Sciatic nerve (tissue), 2 donors: ENCODE measurements around the gene MAP4K4. TPM values are rescaled to one million over a fixed set of nuclear protein-coding genes. Genes with fewer than 3 reads are reported as not detected.
A peak's percentile ranks its signal among the peaks of the same experiment; 100 is the strongest.
"Not testable (repeated sequence)": the region's sequence is repeated elsewhere in the genome, so short reads cannot be mapped to it uniquely, and the experiment has no call there.

Experiments
- ATAC-seq: fragments of 200-7000 bp; cut with Tn5 transposase; one replicate; pipeline ENCODE4 v1.9.1; 2020; ENCODE audit warnings: mild to moderate bottlenecking, moderate library complexity
- DNase-seq: peaks from one replicate; pipeline ENCODE4 v3.0.0-alpha.2; 2020; ENCODE audit warnings: low spot score
- intact Hi-C: fragments of 100-400 bp; cut with DNase I; formaldehyde crosslinking; loops from one replicate; pipeline ENCODE4 v1.14.2; 2022
- total RNA-seq: library from RNA; stranded (reverse); fragmentation: NEBNext Ultra II Directional; extraction: Animal tissue kit (Norgen Biotek cat#: 25700); gene quantifications from one replicate; pipeline ENCODE4 v1.2.1, GENCODE V29; 2021
- donor health status: DM: no; HTN: no; CAD: no.
- donor health status: DM: no; HTN: no; CAD: no.

MAP4K4 gene
- total RNA-seq, 1 donor from 2014 or later = 140 TPM

GRCh38 chr2:101897301-101897700 lies 199.8 kb downstream of the MAP4K4 start:
- intact Hi-C loops = no loop called here
- ATAC-seq = no peak
- DNase-seq = no peak

- no peak for ATAC-seq
- no peak for DNase-seq
- intact Hi-C loops = no loop called here
Observed at GRCh38 chr2:101899265-101899664, 201.8 kb downstream of the MAP4K4 start.

GRCh38 chr2:101899871-101900270 lies 202.4 kb downstream of the MAP4K4 start:
- DNase-seq (no peak), ATAC-seq (no peak)
- intact Hi-C loops = no loop called here

GRCh38 chr2:101900375-101900774 lies 202.9 kb downstream of the MAP4K4 start:
- intact Hi-C loops = no loop called here
- ATAC-seq (no peak), DNase-seq (no peak)

GRCh38 chr2:101901241-101901640 lies 203.7 kb downstream of the MAP4K4 start:
- intact Hi-C loops = no loop called here
- DNase-seq (no peak), ATAC-seq (no peak)

- no peak for ATAC-seq
- intact Hi-C loops = no loop called here
- DNase-seq = no peak
Observed at GRCh38 chr2:101902169-101902568, 204.7 kb downstream of the MAP4K4 start.

- no peak for DNase-seq
- intact Hi-C loops = no loop called here
- ATAC-seq = no peak
Observed at GRCh38 chr2:101904916-101905315, 207.4 kb downstream of the MAP4K4 start.

- DNase-seq = no peak
- no peak for ATAC-seq
- intact Hi-C loops = no loop called here
Observed at GRCh38 chr2:101905746-101906336, 208.3 kb downstream of the MAP4K4 start.

- DNase-seq (no peak), ATAC-seq (no peak)
- intact Hi-C loops = no loop called here
Observed at GRCh38 chr2:101909760-101910159, 212.3 kb downstream of the MAP4K4 start.

- intact Hi-C loops = no loop called here
- ATAC-seq (no peak), DNase-seq (no peak)
Observed at GRCh38 chr2:101912545-101912944, 215.0 kb downstream of the MAP4K4 start.

- ATAC-seq (peak; percentile 67), DNase-seq (no peak)
- intact Hi-C loops = no loop called here
Observed at GRCh38 chr2:101921319-101921952, 223.9 kb downstream of the MAP4K4 start.

GRCh38 chr2:101921953-101922325 lies 224.4 kb downstream of the MAP4K4 start:
- DNase-seq (no peak), ATAC-seq (no peak)
- intact Hi-C loops = no loop called here

- ATAC-seq, DNase-seq, intact Hi-C loops: not testable (repeated sequence)
Observed at GRCh38 chr2:101924311-101924710, 226.8 kb downstream of the MAP4K4 start.

- ATAC-seq = no peak
- intact Hi-C loops = no loop called here
- no peak for DNase-seq
Observed at GRCh38 chr2:101930019-101930418, 232.5 kb downstream of the MAP4K4 start.

GRCh38 chr2:101930847-101931246 lies 233.3 kb downstream of the MAP4K4 start:
- intact Hi-C loops = no loop called here
- DNase-seq (no peak), ATAC-seq (no peak)

- no peak for DNase-seq
- intact Hi-C loops = no loop called here
- no peak for ATAC-seq
Observed at GRCh38 chr2:101931402-101931801, 233.9 kb downstream of the MAP4K4 start.

- ATAC-seq, DNase-seq, intact Hi-C loops: not testable (repeated sequence)
Observed at GRCh38 chr2:101935764-101936163, 238.3 kb downstream of the MAP4K4 start.

- intact Hi-C loops = no loop called here
- ATAC-seq = peak; percentile 84
- DNase-seq = no peak
Observed at GRCh38 chr2:101942851-101943250, 245.3 kb downstream of the MAP4K4 start.
